Gastroesophageal sphincter (tissue), 4 donors: ENCODE data around the gene CLDN20. TPM values are rescaled to one million over a fixed set of nuclear protein-coding genes. Genes with fewer than 3 reads are reported as not detected.
A peak's percentile ranks its signal among the peaks of the same experiment; 100 is the strongest.

Experiments used
- ATAC-seq: fragments of 150-250 bp; one replicate; pipeline ENCODE4 v1.9.1; 2016; ENCODE audit warnings: mild to moderate bottlenecking, moderate library complexity
- H3K27ac ChIP-seq, 4 donors: fragments of 200-600 bp; sonication (generic) in 3 of 4; 1 replicate in 3 of 4; 2 replicates in 1 of 4; pipeline ENCODE4 v1.5.1; 2016 to 2019
- H3K27me3 ChIP-seq: fragments of 200-600 bp; sonication (generic); one replicate; pipeline ENCODE4 v1.5.1; 2019
- H3K36me3 ChIP-seq, 2 donors: fragments of 200-600 bp; sonication (generic); one replicate each; pipeline ENCODE4 v1.5.1; 2019; ENCODE audit warnings: control low read depth in 1 of 2
- H3K4me1 ChIP-seq, 3 donors: fragments of 200-600 bp; sonication (generic); 1 replicate in 2 of 3; 2 replicates in 1 of 3; pipeline ENCODE4 v1.5.1; 2016 to 2019; ENCODE audit warnings: control low read depth in 2 of 3
- H3K4me3 ChIP-seq, 2 donors: fragments of 200-600 bp; sonication (generic); one replicate each; pipeline ENCODE4 v1.5.1; 2019; ENCODE audit warnings: mild to moderate bottlenecking in 1 of 2, moderate library complexity in 1 of 2
- H3K9me3 ChIP-seq, 3 donors: fragments of 200-600 bp; sonication (generic); one replicate each; pipeline ENCODE4 v1.5.1; 2017 to 2019; ENCODE audit warnings: control low read depth in 2 of 3
- CTCF ChIP-seq, 4 experiments: fragments of 200-600 bp in 2 of 4; fragments of 450-650 bp in 2 of 4; sonication (generic) in 1 of 4; IDR thresholded peaks; one replicate each; pipeline ENCODE4 v1.5.1; 2017 to 2019; ENCODE audit warnings: antibody characterized with exemption in 4 of 4, mild to moderate bottlenecking in 2 of 4, moderate library complexity in 2 of 4
- EP300 ChIP-seq: sonication (generic); formaldehyde crosslinking; IDR thresholded peaks from one replicate; pipeline ENCODE4 v1.6.1; 2017; ENCODE audit warnings: antibody characterized with exemption, mild to moderate bottlenecking
- POLR2A ChIP-seq, 2 donors: fragments of 450-650 bp; IDR thresholded peaks; one replicate each; pipeline ENCODE4 v1.6.1; 2017; ENCODE audit warnings: antibody characterized with exemption in 2 of 2, mild to moderate bottlenecking in 2 of 2, moderate library complexity in 1 of 2
- POLR2AphosphoS5 ChIP-seq: sonication (generic); formaldehyde crosslinking; IDR thresholded peaks from one replicate; pipeline ENCODE4 v1.6.1; 2017; ENCODE audit warnings: antibody characterized with exemption
- WGBS, 2 donors: methylation state at CpG; one replicate each; pipeline ENCODE4 v1.1.5; 2018; ENCODE audit warnings: low coverage in 1 of 2; 5-methylcytosine and 5-hydroxymethylcytosine counted together
- total RNA-seq, 4 donors: library from RNA; depleted of rRNA; stranded (reverse); fragments of >200 nt; gene quantifications; one replicate each; pipeline ENCODE4 v1.1.0, GENCODE V29; 2016

The CLDN20 gene
- total RNA-seq, 4 donors from 2014 or later, result 0.27 TPM; not detected in 3

GRCh38 chr6:155274533-155274932 lies 10.7 kb downstream of the CLDN20 start:
- TF ChIP-seq POLR2AphosphoS5 (no peak), EP300 (no peak), CTCF (IDR thresholded peaks at IDR 0.05) (no peak), POLR2A (IDR thresholded peaks at IDR 0.05) (no peak)
- 38 to 44% methylated on average over 1 of the region's 1 CpG for WGBS, 2 donors

GRCh38 chr6:155275808-155276480 lies 12.1 kb downstream of the CLDN20 start:
- peak overlapping the region in 3 of 4 donors; percentile 58 to 72 (median 64) for H3K27ac ChIP-seq
- peak; percentile 20 for ATAC-seq
- WGBS, 2 donors, result 16 to 35% methylated on average over 5 to 7 of the region's 10 CpGs
- peaks cover 0 to 8% of the 10 kb centered on the region in 2 donors for H3K36me3 ChIP-seq
- no peaks in the 10 kb centered on the region for H3K9me3 ChIP-seq
- no peak for TF ChIP-seq EP300
- no peak for TF ChIP-seq CTCF (IDR thresholded peaks at IDR 0.05)
- TF ChIP-seq POLR2A (IDR thresholded peaks at IDR 0.05), result no peak
- TF ChIP-seq POLR2AphosphoS5, result no peak
- H3K27me3 ChIP-seq, result no peaks in the 10 kb centered on the region
- H3K4me3 ChIP-seq, result no peak overlapping the region
- peaks cover 20 to 50% (median 21%) of the 10 kb centered on the region in 3 donors for H3K4me1 ChIP-seq

More at GRCh38 chr6:155274533-155274932, 10.7 kb downstream of the CLDN20 start:
- peak; percentile 46 for ATAC-seq
- H3K9me3 ChIP-seq, result no peaks in the 10 kb centered on the region
- no peaks in the 10 kb centered on the region for H3K36me3 ChIP-seq
- no peaks in the 10 kb centered on the region for H3K27me3 ChIP-seq
- peak overlapping the region; percentile 21 to 73 (median 66) for H3K27ac ChIP-seq
- H3K4me3 ChIP-seq, result no peak overlapping the region
- H3K4me1 ChIP-seq, result peaks cover 20 to 50% (median 21%) of the 10 kb centered on the region in 3 donors

- no peaks in the 10 kb centered on the region for H3K9me3 ChIP-seq
- no peak for ATAC-seq
- H3K27me3 ChIP-seq, result no peaks in the 10 kb centered on the region
- TF ChIP-seq POLR2AphosphoS5, result no peak
- TF ChIP-seq EP300, result no peak
- no peak for TF ChIP-seq POLR2A (IDR thresholded peaks at IDR 0.05)
- TF ChIP-seq CTCF (IDR thresholded peaks at IDR 0.05), result no peak
- H3K4me1 ChIP-seq, result peaks cover 20 to 49% (median 21%) of the 10 kb centered on the region in 3 donors
- peak overlapping the region in 2 of 4 donors; percentile 25 to 72 for H3K27ac ChIP-seq
- H3K4me3 ChIP-seq, result no peak overlapping the region
- peaks cover 0 to 8% of the 10 kb centered on the region in 2 donors for H3K36me3 ChIP-seq
Measured at GRCh38 chr6:155276638-155277037, 12.8 kb downstream of the CLDN20 start.

GRCh38 chr6:155278319-155279049 lies 14.7 kb downstream of the CLDN20 start:
- no peak overlapping the region for H3K4me3 ChIP-seq
- H3K27ac ChIP-seq, result no peak overlapping the region
- no peaks in the 10 kb centered on the region for H3K9me3 ChIP-seq
- H3K4me1 ChIP-seq, result peaks cover 7 to 40% (median 9%) of the 10 kb centered on the region in 3 donors
- 82 to 100% methylated on average over 2 to 5 of the region's 5 CpGs for WGBS, 2 donors
- no peaks in the 10 kb centered on the region for H3K27me3 ChIP-seq
- ATAC-seq, result no peak
- H3K36me3 ChIP-seq, result peaks cover 0 to 8% of the 10 kb centered on the region in 2 donors
- TF ChIP-seq POLR2AphosphoS5 (no peak), EP300 (no peak)

- TF ChIP-seq POLR2AphosphoS5 (no peak), POLR2A (IDR thresholded peaks at IDR 0.05) (no peak), EP300 (no peak), CTCF (IDR thresholded peaks at IDR 0.05) (no peak)
Measured at GRCh38 chr6:155284775-155285174, 21.0 kb downstream of the CLDN20 start.

More at GRCh38 chr6:155284775-155285174, 21.0 kb downstream of the CLDN20 start:
- WGBS, 2 donors, result 82 to 95% methylated on average over 3 to 4 of the region's 4 CpGs
- Histone ChIP-seq H3K9me3 (no peaks in the 10 kb centered on the region), H3K4me3 (no peak overlapping the region), H3K4me1 (peaks cover 0 to 9% (median 0%) of the 10 kb centered on the region in 3 donors), H3K36me3 (peaks cover 0 to 34% of the 10 kb centered on the region in 2 donors), H3K27ac (no peak overlapping the region), H3K27me3 (no peaks in the 10 kb centered on the region)
- ATAC-seq, result no peak
